ENCODE results near the gene CLIC5.
A peak's percentile ranks its signal among the peaks of the same experiment; 100 is the strongest.
"Not testable (repeated sequence)": the region's sequence is repeated elsewhere in the genome, so short reads cannot be mapped to it uniquely, and the experiment has no call there.

The CLIC5 gene

DNA sequence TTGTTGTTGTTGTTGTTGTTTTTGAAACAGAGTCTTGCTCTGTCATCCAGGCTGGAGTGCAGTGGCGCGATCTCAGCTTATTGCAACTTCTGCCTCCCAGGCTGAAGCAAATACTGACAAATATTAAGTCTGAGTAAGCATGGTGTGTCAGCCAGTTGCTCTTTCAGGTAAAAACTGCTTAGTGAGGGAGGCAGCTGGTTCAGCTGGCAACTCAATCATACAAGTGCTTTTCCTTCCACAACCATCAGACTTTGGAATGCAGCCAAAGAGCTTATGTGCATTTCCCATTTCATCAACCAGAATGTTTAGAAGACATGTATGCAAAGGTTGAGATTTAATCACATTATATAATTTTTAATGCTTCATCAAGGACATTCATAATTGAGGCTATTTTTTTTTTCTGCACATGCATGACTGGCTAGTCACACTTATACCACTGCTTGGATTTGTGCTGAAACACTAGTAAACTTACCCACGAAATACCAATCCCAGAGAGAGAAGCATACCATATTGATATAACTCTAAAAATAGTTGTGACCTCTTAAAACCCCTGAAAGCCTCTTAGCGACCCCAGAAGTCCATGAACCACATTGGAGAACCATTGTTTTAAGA is 56.0 kb downstream of the CLIC5 start:
- DNase-seq: no peak

DNA sequence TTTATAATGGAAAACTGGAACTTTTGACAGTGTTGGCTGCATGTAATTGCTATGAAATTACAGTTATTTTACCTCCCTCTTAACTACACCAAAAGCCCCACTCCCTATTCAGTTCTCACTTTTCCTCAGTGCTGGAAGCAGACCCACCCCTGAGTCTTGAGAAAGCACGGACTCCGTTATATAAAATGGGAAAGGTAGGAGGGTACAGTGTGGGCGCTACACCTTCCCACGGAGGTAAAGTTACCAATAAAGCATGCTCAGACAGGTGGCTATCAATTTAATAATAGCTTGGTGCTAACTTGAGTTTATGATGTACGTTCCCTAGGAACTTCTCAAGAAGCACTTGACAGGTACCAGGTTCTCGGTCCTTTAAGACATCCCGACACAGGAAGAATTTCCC is 59.0 kb downstream of the CLIC5 start:
- no peak for DNase-seq

- DNase-seq: no peak
These were observed 59.5 kb downstream of the CLIC5 start for GRCh38 chr6:45956176-45956575.

GRCh38 chr6:45955597-45955996 is 60.1 kb downstream of the CLIC5 start:
- no peak for DNase-seq

DNA sequence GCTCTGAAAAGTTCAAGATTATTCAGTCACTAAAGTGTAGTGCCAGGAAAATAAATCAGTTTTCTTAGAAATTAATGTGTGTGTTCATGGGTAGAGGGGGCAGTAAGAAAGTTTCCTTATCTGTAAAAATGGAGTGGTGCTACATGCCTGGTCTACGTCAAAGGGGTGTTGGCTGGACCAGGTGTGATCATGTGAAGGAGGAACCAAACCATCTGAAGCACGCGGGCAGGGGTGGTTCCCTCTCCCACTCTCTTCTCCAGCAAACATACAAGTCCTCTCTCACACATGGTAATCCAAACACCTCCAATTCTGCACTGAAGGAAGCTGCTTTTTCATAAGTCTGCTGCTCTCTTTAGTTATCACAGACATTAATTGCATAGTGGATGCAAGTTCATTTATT is 63.1 kb downstream of the CLIC5 start:
- no peak for DNase-seq

DNA sequence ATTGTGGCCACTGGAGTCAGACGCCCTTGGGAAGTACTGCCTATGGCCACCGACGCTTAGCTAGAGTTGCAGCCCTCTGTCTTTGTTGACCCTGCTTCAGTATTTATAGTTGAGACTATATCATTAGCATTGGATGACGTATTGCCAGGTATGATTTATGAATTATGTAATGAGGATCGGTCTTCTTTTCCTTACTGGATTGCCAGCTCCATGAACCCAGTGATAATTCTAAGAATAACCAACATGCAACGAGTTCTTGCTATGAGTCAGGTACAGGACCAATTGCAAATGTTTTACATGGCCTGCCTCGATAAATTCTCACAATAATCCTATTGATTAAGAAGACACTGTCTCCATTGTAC is 63.5 kb downstream of the CLIC5 start:
- no peak for DNase-seq

- DNase-seq: no peak
These were observed 64.1 kb downstream of the CLIC5 start for GRCh38 chr6:45951321-45952167.

DNA sequence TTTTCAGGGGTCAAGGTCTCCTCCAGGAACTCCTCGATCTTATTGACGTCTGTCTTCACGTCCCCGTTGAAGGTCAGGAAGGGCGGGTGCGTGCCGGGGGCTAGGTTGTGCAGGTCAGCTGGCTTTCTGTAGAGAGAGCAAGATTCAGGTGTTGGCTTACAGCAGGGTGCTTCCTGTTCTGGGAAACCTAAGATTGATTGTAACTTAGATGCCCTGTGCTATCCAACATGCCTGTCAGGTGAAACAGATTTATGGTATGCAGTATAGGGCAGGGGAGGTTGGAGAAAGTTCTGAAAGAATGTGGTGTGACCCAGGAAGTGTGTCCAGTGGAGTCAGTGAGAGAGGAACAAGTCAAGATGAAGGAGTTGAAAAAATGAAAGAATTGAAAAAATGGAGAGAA is 66.4 kb downstream of the CLIC5 start:
- DNase-seq: no peak

GRCh38 chr6:45947807-45948206 is 67.9 kb downstream of the CLIC5 start:
- no peak for DNase-seq

- DNase-seq: no peak
These were observed 68.8 kb downstream of the CLIC5 start for GRCh38 chr6:45946887-45947286.

GRCh38 chr6:45946352-45946751 is 69.3 kb downstream of the CLIC5 start:
- peak; percentile 62 for DNase-seq

GRCh38 chr6:45942953-45943352 is 72.7 kb downstream of the CLIC5 start:
- DNase-seq: no peak

DNA sequence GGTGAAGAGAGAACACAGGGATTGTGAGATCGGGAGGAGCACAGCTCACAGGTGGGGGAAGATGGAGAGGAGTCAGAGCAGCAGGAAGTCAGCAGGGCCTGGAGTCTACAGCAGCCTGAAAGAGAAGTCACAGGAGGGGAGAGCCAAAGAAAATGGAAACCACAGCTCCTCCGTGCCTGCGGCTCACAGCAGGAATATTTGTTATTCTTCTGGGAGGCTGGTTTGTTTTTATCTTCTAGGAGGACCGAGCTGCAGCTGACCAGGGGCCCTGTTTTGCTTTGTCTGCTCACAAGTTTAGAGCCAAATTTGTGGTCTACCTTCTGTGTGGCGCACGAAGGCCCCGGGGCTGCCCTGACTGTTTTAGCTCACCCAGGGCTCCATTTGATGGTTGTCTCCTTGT is 81.8 kb downstream of the CLIC5 start:
- DNase-seq: no peak

- no peak for DNase-seq
These were observed 84.4 kb downstream of the CLIC5 start for GRCh38 chr6:45931232-45931631.

- peak; percentile 82 for DNase-seq
These were observed 85.1 kb downstream of the CLIC5 start for GRCh38 chr6:45930420-45931040.

- DNase-seq: peak; percentile 64
These were observed 86.0 kb downstream of the CLIC5 start for GRCh38 chr6:45929421-45930361.

DNA sequence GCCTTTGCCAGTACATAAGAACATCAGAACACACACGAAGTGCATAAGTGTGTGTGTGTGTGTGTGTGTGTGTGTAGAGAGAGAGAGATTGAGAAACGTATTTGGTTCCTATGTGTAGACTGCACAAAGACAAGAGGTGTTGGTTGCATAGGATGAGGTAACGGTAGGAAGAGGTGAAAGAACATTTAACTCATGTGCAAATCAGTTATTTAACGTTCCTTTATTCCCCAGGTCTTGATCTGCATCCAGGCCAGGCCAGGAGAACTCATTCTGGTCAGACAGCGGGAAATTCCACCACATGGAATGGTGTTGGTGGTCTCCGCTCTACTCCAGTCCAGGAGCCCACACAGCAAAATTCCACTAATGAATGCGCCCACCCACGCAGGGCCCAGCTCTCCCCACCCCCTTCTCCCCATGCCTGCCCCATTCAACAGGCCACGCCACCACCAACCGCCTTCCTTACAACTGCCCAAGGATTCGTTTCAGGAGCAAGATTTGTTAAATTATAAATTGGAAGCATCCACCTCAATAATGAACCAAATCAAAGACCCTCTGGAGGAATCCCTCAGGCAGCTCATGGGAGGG is 86.8 kb downstream of the CLIC5 start:
- no peak for DNase-seq

DNA sequence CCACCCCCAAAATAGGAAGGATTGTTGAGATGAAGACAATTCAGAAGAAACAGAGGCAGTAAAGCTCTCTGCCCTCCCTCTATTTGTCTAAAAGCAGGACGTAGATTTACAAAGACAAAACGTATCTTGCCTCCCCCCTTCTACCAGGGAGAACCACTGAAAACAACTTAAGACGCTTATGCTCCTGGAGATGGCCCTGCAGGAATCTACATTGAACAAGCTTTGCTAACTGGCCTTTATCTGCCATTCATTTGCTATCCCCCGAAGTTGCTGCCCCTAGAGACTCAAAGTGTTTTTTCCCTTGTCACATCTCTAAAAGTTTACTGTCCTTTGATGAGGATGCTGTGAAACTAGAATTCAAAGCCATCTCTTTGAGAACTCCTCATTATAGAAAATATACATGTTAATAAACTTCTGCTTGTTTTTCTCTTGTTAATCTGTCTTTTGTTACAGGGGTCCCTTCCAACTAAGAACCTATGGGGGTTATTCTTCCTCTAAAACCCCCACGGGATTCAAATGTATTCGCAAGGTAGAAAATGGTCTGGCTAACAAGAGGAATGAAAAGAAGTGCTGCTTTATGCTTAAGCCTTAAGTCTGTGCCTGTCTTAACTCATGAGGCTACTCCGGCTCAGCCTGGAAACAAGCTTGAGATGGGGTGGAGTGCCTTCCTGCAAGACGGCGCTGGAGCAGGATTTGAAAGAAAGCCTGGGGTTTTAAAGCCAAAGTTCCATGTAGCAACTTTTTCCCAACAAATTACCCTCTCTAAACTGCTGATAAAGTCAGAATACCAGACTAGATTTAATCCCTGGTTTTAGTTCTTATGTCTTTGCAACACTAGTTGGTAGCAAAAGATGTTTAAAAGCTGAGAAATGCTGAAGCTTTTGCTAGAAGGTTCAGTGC is 88.0 kb downstream of the CLIC5 start:
- DNase-seq: no peak

GRCh38 chr6:45926423-45926822 is 89.2 kb downstream of the CLIC5 start:
- DNase-seq: not testable (repeated sequence)

- DNase-seq: no peak
These were observed 90.8 kb downstream of the CLIC5 start for GRCh38 chr6:45924763-45925342.

DNA sequence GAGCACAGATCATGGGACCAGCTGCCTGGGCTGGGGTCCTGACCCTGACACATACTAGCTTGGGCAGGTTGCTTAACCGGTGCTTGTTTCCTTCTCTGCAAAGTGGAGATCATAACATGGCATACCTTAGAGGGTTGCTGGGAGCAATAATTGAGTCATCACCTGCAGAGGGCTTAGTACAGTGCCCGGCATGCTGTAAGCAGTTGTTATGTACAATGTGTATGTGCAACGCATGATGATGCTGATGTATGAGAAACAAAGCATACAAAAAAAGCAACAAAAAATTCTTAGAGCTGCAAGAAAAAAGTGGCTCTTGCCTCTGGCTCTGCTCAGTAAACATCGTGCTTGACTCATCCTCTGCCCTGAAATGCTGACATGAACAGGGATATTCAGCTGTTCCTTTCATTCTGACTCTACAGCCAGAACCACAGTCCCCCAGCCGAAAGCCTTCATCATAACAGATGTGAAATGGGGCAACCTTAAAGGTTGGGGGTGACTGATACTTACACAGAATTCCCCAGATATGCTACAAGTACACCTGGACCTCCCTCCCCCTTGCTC is 91.7 kb downstream of the CLIC5 start:
- no peak for DNase-seq

Measured in islet precursor cell (in vitro differentiated cells).